Measurements from ENCODE around the gene NRG2.

NRG2 gene

GRCh38 chr5:140042643-140043507 lies at the start of gene NRG2:
TSS of gene NRG2 (minus strand) at chr5:140043299.
- no peak for DNase-seq (ENCODE audit: low read depth)

- DNase-seq (ENCODE audit: low read depth): no peak
Observed at GRCh38 chr5:140090251-140090650, 47.2 kb upstream of the NRG2 start.

- no peak for DNase-seq (ENCODE audit: low read depth)
Observed at GRCh38 chr5:140084541-140084940, 41.4 kb upstream of the NRG2 start.

- no peak for DNase-seq (ENCODE audit: low read depth)
Observed at GRCh38 chr5:140083650-140084049, 40.6 kb upstream of the NRG2 start.

- DNase-seq (ENCODE audit: low read depth): no peak
Observed at GRCh38 chr5:140083120-140083519, 40.0 kb upstream of the NRG2 start.

GRCh38 chr5:140076788-140077187 lies 33.7 kb upstream of the NRG2 start:
- no peak for DNase-seq (ENCODE audit: low read depth)

GRCh38 chr5:140076142-140076541 lies 33.0 kb upstream of the NRG2 start:
- DNase-seq (ENCODE audit: low read depth): no peak

- DNase-seq (ENCODE audit: low read depth): no peak
Observed at GRCh38 chr5:140075371-140075770, 32.3 kb upstream of the NRG2 start.

- no peak for DNase-seq (ENCODE audit: low read depth)
Observed at GRCh38 chr5:140073296-140073695, 30.2 kb upstream of the NRG2 start.

- DNase-seq (ENCODE audit: low read depth): no peak
Observed at GRCh38 chr5:140072812-140073211, 29.7 kb upstream of the NRG2 start.

- DNase-seq (ENCODE audit: low read depth): no peak
Observed at GRCh38 chr5:140060816-140061215, 17.7 kb upstream of the NRG2 start.

- no peak for DNase-seq (ENCODE audit: low read depth)
Observed at GRCh38 chr5:140058212-140058932, 15.3 kb upstream of the NRG2 start.

GRCh38 chr5:140056880-140057279 lies 13.8 kb upstream of the NRG2 start:
- DNase-seq (ENCODE audit: low read depth): no peak

GRCh38 chr5:140055152-140055551 lies 12.1 kb upstream of the NRG2 start:
- DNase-seq (ENCODE audit: low read depth): no peak

- DNase-seq (ENCODE audit: low read depth): no peak
Observed at GRCh38 chr5:140054086-140054689, 11.1 kb upstream of the NRG2 start.

GRCh38 chr5:140051950-140052349 lies 8.9 kb upstream of the NRG2 start:
- no peak for DNase-seq (ENCODE audit: low read depth)

GRCh38 chr5:140049713-140050112 lies 6.6 kb upstream of the NRG2 start:
- DNase-seq (ENCODE audit: low read depth): no peak

- no peak for DNase-seq (ENCODE audit: low read depth)
Observed at GRCh38 chr5:140049205-140049604, 6.1 kb upstream of the NRG2 start.

GRCh38 chr5:140044041-140044440 lies 942 bp upstream of the NRG2 start:
- DNase-seq (ENCODE audit: low read depth): no peak

- no peak for DNase-seq (ENCODE audit: low read depth)
Observed at GRCh38 chr5:140043508-140043872, 391 bp upstream of the NRG2 start.

- DNase-seq (ENCODE audit: low read depth): no peak
Observed at GRCh38 chr5:140042393-140042642, 781 bp downstream of the NRG2 start.

- no peak for DNase-seq (ENCODE audit: low read depth)
Observed at GRCh38 chr5:140041492-140042392, 1.4 kb downstream of the NRG2 start.
